GM12873 (cell line): ENCODE data around the gene RNF208.

Experiments
- CTCF ChIP-seq: IDR thresholded peaks from 2 replicates; pipeline ENCODE4 v1.5.1; 2012; ENCODE audit warnings: low read depth, mild to moderate bottlenecking, moderate library complexity, low read length, control low read depth; ENCODE audit not compliant: insufficient read depth; ENCODE audit errors: missing control alignments

Gene RNF208

DNA sequence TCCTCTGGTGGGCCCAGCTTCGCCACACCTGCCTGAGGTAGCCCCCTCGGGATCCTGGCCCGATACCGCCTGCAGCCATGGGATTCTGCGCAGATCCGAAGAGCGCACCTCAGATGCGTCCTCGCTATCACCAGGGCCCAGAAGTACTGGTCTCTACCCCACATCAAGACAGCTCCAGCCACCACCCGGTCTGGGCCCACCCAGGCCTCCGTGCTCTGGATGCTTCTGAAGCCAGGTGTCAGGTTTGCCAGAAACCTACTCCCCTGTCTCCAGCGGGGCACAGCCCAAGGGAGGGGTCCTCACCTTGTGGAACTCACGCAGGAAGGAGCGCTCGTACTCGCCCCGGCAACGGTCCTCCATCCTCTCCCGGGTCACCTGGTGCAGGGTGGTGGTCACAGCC lies 36.1 kb downstream of the RNF208 start:
- no peak for TF ChIP-seq CTCF

- TF ChIP-seq CTCF = no peak
Observed at GRCh38 chr9:137184881-137185660, 37.0 kb downstream of the RNF208 start.

DNA sequence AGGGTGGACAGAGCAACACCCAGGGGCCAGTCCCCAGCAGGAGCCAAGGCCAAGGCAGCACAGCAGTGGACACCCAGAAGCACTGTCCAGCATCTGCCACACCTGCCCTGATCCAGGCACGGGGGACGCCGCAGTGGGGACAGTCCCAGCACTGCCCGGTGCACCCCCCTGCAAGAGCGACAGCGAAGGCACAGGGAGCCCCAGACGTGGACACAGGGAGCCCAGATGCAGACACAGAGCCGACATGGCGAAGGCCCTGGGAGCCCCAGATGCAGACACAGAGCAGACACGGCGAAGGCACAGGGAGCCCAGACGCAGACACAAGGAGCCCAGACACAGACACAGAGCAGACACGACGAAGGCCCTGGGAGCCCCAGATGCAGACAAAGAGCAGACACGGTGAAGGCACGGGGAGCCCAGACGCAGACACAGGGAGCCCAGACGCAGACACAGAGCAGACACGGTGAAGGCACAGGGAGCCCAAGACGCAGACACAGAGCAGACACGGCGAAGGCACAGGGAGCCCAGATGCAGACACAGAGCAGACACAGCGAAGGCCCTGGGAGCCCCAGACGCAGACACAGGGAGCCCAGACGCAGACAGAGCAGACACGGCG lies 38.0 kb downstream of the RNF208 start:
- TF ChIP-seq CTCF = no peak

GRCh38 chr9:137182836-137183235 lies 39.2 kb downstream of the RNF208 start:
- TF ChIP-seq CTCF = no peak

- no peak for TF ChIP-seq CTCF
Observed at GRCh38 chr9:137181680-137182079, 40.4 kb downstream of the RNF208 start.

- no peak for TF ChIP-seq CTCF
Observed at GRCh38 chr9:137180491-137180890, 41.5 kb downstream of the RNF208 start.

- TF ChIP-seq CTCF = no peak
Observed at GRCh38 chr9:137179761-137180160, 42.3 kb downstream of the RNF208 start.
